Activated naive CD4-positive, alpha-beta T cell treated with anti-CD3 and anti-CD28 coated beads, Interleukin-2, amount 10 ng/mL, durations not matched to agents 7 days and 5 days (primary cell): ENCODE data around the gene IL36G.

Experiments
- CTCF ChIA-PET: fragments of 350-600 bp; sonication (Branson Sonifier 250); formaldehyde crosslinking; loops from one replicate; lab custom pipeline; 2021; ENCODE audit warnings: antibody characterized with exemption; lab: Charles Lee
- DNase-seq: peaks from one replicate; pipeline ENCODE4 v3.0.0-alpha.2; 2020
- H3K27ac Mint-ChIP-seq: one replicate; pipeline ENCODE4 v1.8.0; 2021; ENCODE audit warnings: mild to moderate bottlenecking, moderate library complexity, mixed read lengths
- H3K27me3 Mint-ChIP-seq: one replicate; pipeline ENCODE4 v1.8.0; 2021; ENCODE audit warnings: mild to moderate bottlenecking, mixed read lengths
- H3K36me3 Mint-ChIP-seq: one replicate; pipeline ENCODE4 v1.8.0; 2021; ENCODE audit warnings: mixed read lengths
- H3K4me1 Mint-ChIP-seq: one replicate; pipeline ENCODE4 v1.8.0; 2021; ENCODE audit warnings: mixed read lengths
- H3K4me3 Mint-ChIP-seq: one replicate; pipeline ENCODE4 v1.8.0; 2021; ENCODE audit warnings: mild to moderate bottlenecking, moderate library complexity, mixed read lengths
- H3K9me3 Mint-ChIP-seq: one replicate; pipeline ENCODE4 v1.8.0; 2021; ENCODE audit warnings: mixed read lengths

IL36G gene

DNA sequence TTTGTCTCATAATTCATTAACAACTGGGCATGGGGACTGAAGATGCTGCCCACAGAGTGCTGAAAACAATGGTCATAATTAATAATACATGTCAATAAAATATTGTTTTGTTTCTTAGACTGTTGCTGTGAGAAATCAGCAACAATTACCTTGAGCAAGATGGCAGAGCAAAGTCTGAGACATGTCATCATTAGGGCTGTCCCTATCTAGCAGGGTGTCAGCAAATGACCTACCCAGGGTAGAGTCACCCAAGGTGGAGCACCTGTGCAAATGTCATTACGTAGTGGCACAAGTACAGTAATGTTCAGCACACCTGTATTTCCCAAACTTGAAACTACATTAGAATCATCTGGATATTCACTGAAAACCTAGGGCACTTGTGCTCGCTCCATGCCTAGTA is 16.8 kb downstream of the IL36G start:
- Mint-ChIP-seq H3K27ac (peak overlapping the region; percentile 20), H3K27me3 (peaks cover 7% of the 10 kb centered on the region), H3K9me3 (peaks cover 34% of the 10 kb centered on the region), H3K4me1 (peaks cover 39% of the 10 kb centered on the region), H3K36me3 (peaks cover 25% of the 10 kb centered on the region), H3K4me3 (no peak overlapping the region)
- no peak for DNase-seq
- CTCF ChIA-PET: no interaction called here

- peak overlapping the region; percentile 95 for H3K27ac Mint-ChIP-seq
- DNase-seq: peak; percentile 58
Measured at GRCh38 chr2:112995346-112995920, 17.6 kb downstream of the IL36G start.

DNA sequence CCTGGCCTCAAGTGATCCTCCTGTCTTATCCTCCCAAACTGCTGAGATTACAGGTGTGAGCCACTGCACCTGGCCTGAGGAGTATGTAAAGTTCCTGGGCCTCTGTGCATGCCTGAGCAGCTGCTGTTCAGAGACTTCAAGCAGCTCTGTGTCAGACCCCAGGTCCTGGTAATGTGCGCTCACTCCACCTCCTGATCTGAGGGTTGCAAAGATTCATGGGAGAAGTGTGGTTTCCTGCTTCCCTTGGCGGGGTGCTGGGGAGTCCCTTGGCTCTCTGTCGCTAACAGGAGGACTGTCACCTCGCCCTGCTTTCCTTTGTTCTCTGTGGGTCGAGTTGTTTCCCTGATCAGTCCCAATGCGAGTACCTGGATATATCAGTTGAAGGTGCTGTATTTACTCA is 18.8 kb downstream of the IL36G start:
- peaks cover 35% of the 10 kb centered on the region for H3K36me3 Mint-ChIP-seq
- H3K4me1 Mint-ChIP-seq: peaks cover 39% of the 10 kb centered on the region
- no peak overlapping the region for H3K4me3 Mint-ChIP-seq
- H3K27ac Mint-ChIP-seq: peak overlapping the region; percentile 95
- peaks cover 7% of the 10 kb centered on the region for H3K27me3 Mint-ChIP-seq
- CTCF ChIA-PET: interaction anchor here (1.1 kb wide), 2 partner anchors 55 to 141 kb away, joined by 3 read pairs; no protein-coding TSS in a partner anchor
- DNase-seq: peak; percentile 89
- H3K9me3 Mint-ChIP-seq: peaks cover 46% of the 10 kb centered on the region

More at GRCh38 chr2:112995346-112995920, 17.6 kb downstream of the IL36G start:
- H3K4me3 Mint-ChIP-seq: peak overlapping the region; percentile 63
- peaks cover 37% of the 10 kb centered on the region for H3K9me3 Mint-ChIP-seq
- CTCF ChIA-PET: interaction anchor here (1.1 kb wide), 1 partner anchor 54 kb away, joined by 3 read pairs; no protein-coding TSS in a partner anchor
- H3K36me3 Mint-ChIP-seq: peaks cover 27% of the 10 kb centered on the region
- peaks cover 39% of the 10 kb centered on the region for H3K4me1 Mint-ChIP-seq
- H3K27me3 Mint-ChIP-seq: peaks cover 7% of the 10 kb centered on the region

DNA sequence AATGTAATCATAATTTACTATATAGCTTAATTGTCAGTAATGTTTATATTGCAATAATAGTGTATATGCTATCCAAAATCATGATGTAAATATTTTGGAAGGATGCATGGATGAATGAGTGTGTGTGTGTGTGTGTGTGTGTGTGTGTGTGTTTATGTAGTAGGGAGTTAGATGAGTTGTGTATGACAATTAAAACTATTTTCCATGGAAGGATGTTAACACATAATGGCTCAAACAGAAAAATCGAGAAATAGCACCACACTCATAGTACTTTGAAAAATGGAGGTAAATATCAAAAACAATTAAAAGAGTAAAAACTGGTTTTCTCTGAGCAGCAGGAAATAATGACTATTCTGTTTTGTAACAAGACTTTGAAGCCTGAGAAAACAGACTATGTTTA is 19.3 kb downstream of the IL36G start:
- CTCF ChIA-PET: interaction anchor here (1.1 kb wide), 1 partner anchor 141 kb away, joined by 3 read pairs; no protein-coding TSS in a partner anchor
- DNase-seq: no peak
- Mint-ChIP-seq H3K36me3 (peaks cover 31% of the 10 kb centered on the region), H3K9me3 (peaks cover 44% of the 10 kb centered on the region), H3K4me1 (peaks cover 39% of the 10 kb centered on the region), H3K27me3 (peaks cover 7% of the 10 kb centered on the region), H3K4me3 (no peak overlapping the region), H3K27ac (peak overlapping the region; percentile 95)

- DNase-seq: no peak
- H3K4me3 Mint-ChIP-seq: no peak overlapping the region
- H3K4me1 Mint-ChIP-seq: peaks cover 25% of the 10 kb centered on the region
- peaks cover 21% of the 10 kb centered on the region for H3K36me3 Mint-ChIP-seq
- H3K27ac Mint-ChIP-seq: no peak overlapping the region
- CTCF ChIA-PET: no interaction called here
- peaks cover 7% of the 10 kb centered on the region for H3K27me3 Mint-ChIP-seq
- peaks cover 33% of the 10 kb centered on the region for H3K9me3 Mint-ChIP-seq
Measured at GRCh38 chr2:113000436-113000835, 22.6 kb downstream of the IL36G start.

DNA sequence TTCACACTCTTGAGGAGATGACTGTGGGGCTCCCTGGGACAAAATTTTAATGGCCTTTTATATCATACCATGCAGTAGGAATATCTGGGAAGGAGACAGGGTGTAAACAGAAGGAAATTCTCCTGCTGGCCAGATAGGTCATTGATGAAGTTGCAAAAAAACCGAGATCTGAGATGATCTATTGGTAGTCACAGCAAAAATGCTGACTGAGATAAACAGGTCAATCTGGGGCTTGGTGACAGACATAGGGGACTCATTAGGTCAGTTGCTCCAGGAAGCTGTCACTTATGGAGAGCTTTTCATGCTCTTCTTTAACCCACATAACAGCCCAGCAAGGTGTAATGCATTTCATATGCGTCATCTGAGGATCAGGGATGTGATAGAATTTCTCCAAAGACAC is 24.9 kb downstream of the IL36G start:
- no peak overlapping the region for H3K27ac Mint-ChIP-seq
- H3K4me1 Mint-ChIP-seq: peaks cover 2% of the 10 kb centered on the region
- peaks cover 21% of the 10 kb centered on the region for H3K36me3 Mint-ChIP-seq
- H3K9me3 Mint-ChIP-seq: peaks cover 30% of the 10 kb centered on the region
- peaks cover 7% of the 10 kb centered on the region for H3K27me3 Mint-ChIP-seq
- CTCF ChIA-PET: interaction anchor here (0.7 to 0.9 kb wide), 2 partner anchors 42 to 76 kb away, joined by 3 to 4 read pairs; no protein-coding TSS in a partner anchor
- no peak overlapping the region for H3K4me3 Mint-ChIP-seq
- DNase-seq: no peak

DNA sequence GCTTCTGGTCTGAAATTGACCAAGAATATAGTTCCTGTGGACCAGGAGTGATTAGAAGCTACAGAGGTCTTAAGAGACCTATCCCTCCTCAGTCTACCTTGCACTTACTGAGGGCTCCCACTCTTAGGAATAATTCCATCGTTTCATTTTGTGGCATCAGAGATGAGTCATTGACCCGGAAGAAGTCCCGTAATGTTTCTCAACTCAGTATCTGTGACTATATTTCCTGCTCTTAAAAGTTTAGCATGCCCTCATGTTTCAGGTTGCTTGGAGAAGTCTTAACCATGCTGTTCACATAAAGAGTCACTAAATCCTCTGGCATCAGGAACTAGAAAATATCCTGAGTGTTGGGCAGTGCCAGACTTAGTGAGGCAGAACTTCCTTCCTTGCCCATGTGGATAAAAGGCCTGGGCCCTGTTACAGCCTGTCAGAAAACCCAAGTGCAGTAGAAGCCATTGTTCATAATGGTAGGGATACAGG is 27.3 kb downstream of the IL36G start, which contains the start of gene IL36A:
IL36A (plus strand) TSS at position 430 of the 480 bp plus-strand sequence. CDS start 413 bp downstream, outside the sequence.
- DNase-seq: no peak
- Mint-ChIP-seq H3K4me1 (no peaks in the 10 kb centered on the region), H3K36me3 (peaks cover 15% of the 10 kb centered on the region), H3K4me3 (no peak within 1 kb of the TSS), H3K9me3 (peaks cover 18% of the 10 kb centered on the region), H3K27me3 (peaks cover 2% of the 10 kb centered on the region), H3K27ac (no peak within 1 kb of the TSS)
- CTCF ChIA-PET: interaction anchor here (0.6 to 1.1 kb wide), 2 partner anchors 26 to 56 kb away, joined by 3 read pairs; no protein-coding TSS in a partner anchor

GRCh38 chr2:113007250-113007649 is 29.4 kb downstream of the IL36G start:
- peaks cover 3% of the 10 kb centered on the region for H3K4me1 Mint-ChIP-seq
- DNase-seq: no peak

DNA sequence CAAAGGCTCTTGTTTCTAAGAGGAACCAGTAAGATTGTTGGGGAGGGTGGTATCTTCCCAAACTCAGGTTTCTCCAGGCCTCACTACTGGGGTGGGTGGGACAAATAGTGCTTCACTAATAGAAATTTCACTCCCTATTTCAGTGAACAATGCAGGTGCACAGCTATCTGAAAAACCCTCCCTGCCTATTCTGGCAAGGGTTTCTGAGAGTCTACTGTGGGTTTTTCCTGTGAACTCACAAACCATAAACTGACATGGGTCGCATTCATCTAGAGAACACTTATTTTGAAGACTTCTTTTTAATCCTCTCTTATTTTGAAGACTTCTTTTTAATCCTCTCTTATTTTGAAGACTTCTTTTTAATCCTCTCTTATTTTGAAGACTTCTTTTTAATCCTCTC is 31.8 kb downstream of the IL36G start:
- Mint-ChIP-seq H3K4me1 (peaks cover 3% of the 10 kb centered on the region), H3K36me3 (no peaks in the 10 kb centered on the region), H3K4me3 (no peak overlapping the region), H3K27me3 (peaks cover 5% of the 10 kb centered on the region), H3K27ac (no peak overlapping the region), H3K9me3 (no peaks in the 10 kb centered on the region)
- CTCF ChIA-PET: interaction anchor here (1.0 kb wide), 1 partner anchor 68 kb away, joined by 3 read pairs; no protein-coding TSS in a partner anchor
- no peak for DNase-seq

More at GRCh38 chr2:113007250-113007649, 29.4 kb downstream of the IL36G start:
- peaks cover 5% of the 10 kb centered on the region for H3K27me3 Mint-ChIP-seq
- no peaks in the 10 kb centered on the region for H3K9me3 Mint-ChIP-seq
- CTCF ChIA-PET: no interaction called here
- H3K4me3 Mint-ChIP-seq: no peak overlapping the region
- H3K27ac Mint-ChIP-seq: no peak overlapping the region
- no peaks in the 10 kb centered on the region for H3K36me3 Mint-ChIP-seq

GRCh38 chr2:113010088-113010487 is 32.3 kb downstream of the IL36G start:
- DNase-seq: no peak
- CTCF ChIA-PET: interaction anchor here (1.0 kb wide), 1 partner anchor 69 kb away, joined by 3 read pairs; no protein-coding TSS in a partner anchor
- no peaks in the 10 kb centered on the region for H3K36me3 Mint-ChIP-seq
- no peaks in the 10 kb centered on the region for H3K9me3 Mint-ChIP-seq
- no peak overlapping the region for H3K4me3 Mint-ChIP-seq
- no peak overlapping the region for H3K27ac Mint-ChIP-seq
- H3K27me3 Mint-ChIP-seq: peaks cover 5% of the 10 kb centered on the region
- peaks cover 3% of the 10 kb centered on the region for H3K4me1 Mint-ChIP-seq

DNA sequence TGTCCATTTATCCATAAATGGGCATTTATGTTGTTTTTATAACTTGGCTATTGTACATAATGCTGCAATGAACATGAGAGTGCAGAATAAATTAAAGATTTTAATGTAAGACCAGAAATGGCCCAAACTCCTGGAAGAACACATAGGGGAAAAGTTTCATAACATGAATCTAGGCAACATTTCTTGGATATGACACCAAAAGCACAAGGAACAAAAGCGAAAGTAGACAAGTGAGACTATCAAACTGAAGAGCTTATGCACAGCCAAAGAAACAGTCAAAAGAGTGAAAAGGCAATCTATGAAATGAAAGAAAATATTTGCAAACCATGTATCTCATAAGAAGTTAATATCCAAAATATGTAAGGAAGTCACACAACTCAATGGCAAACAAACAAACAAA is 33.3 kb downstream of the IL36G start:
- Mint-ChIP-seq H3K4me1 (peaks cover 9% of the 10 kb centered on the region), H3K9me3 (no peaks in the 10 kb centered on the region), H3K36me3 (no peaks in the 10 kb centered on the region), H3K27ac (no peak overlapping the region), H3K27me3 (peaks cover 5% of the 10 kb centered on the region), H3K4me3 (no peak overlapping the region)
- CTCF ChIA-PET: interaction anchor here (0.8 kb wide), 1 partner anchor 930 kb away, joined by 3 read pairs; no protein-coding TSS in a partner anchor
- DNase-seq: no peak

GRCh38 chr2:113012436-113013335 is 34.9 kb downstream of the IL36G start:
- H3K4me1 Mint-ChIP-seq: peaks cover 13% of the 10 kb centered on the region
- no peaks in the 10 kb centered on the region for H3K9me3 Mint-ChIP-seq
- CTCF ChIA-PET: no interaction called here
- no peaks in the 10 kb centered on the region for H3K36me3 Mint-ChIP-seq
- H3K4me3 Mint-ChIP-seq: no peak overlapping the region
- no peak for DNase-seq
- H3K27ac Mint-ChIP-seq: no peak overlapping the region
- H3K27me3 Mint-ChIP-seq: peaks cover 10% of the 10 kb centered on the region

- Mint-ChIP-seq H3K36me3 (no peaks in the 10 kb centered on the region), H3K27me3 (peaks cover 14% of the 10 kb centered on the region), H3K4me3 (no peak overlapping the region), H3K4me1 (peaks cover 13% of the 10 kb centered on the region), H3K9me3 (no peaks in the 10 kb centered on the region), H3K27ac (no peak overlapping the region)
- DNase-seq: no peak
- CTCF ChIA-PET: interaction anchor here (0.6 kb wide), 1 partner anchor 370 kb away, joined by 3 read pairs; no protein-coding TSS in a partner anchor
Measured at GRCh38 chr2:113013336-113013661, 35.5 kb downstream of the IL36G start.

DNA sequence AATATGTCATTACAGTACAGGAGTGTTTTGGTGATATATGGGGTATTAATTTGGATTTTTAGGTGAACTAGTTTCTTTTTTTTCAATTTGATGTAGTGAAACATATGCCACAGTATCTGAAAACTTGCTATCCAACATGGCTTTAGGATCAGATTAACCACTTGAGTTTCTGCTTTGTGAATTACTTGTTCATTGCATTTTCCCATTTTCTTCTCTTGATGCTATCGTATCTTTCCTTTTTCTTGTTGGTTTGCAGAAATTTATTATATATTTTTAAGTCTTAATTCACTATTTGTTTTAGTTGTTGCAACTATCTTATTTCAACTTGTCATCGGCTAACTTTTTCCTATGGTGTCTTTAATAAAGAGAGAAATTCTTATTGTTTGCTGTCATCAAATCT is 36.3 kb downstream of the IL36G start:
- Mint-ChIP-seq H3K4me3 (no peak overlapping the region), H3K9me3 (peaks cover 2% of the 10 kb centered on the region), H3K36me3 (no peaks in the 10 kb centered on the region), H3K4me1 (peaks cover 13% of the 10 kb centered on the region), H3K27ac (no peak overlapping the region), H3K27me3 (peaks cover 20% of the 10 kb centered on the region)
- CTCF ChIA-PET: no interaction called here
- no peak for DNase-seq
